HUES64 (cell line): ENCODE results near the gene ATP5F1B.
A peak's percentile ranks its signal among the peaks of the same experiment; 100 is the strongest.

Experiments used
- H3K27ac ChIP-seq: 2 replicates; pipeline ENCODE4 v1.7.0; 2013; ENCODE audit warnings: low read depth, low read length, inconsistent platforms
- H3K27me3 ChIP-seq: 2 replicates; pipeline ENCODE4 v1.6.1; 2013; ENCODE audit warnings: mild to moderate bottlenecking, low read length; ENCODE audit not compliant: insufficient read depth
- H3K36me3 ChIP-seq: 2 replicates; pipeline ENCODE4 v1.6.1; 2013; ENCODE audit warnings: mild to moderate bottlenecking, low read length; ENCODE audit not compliant: insufficient read depth
- H3K4me1 ChIP-seq: 2 replicates; pipeline ENCODE4 v1.6.1; 2013; ENCODE audit warnings: mild to moderate bottlenecking, low read length, moderate library complexity; ENCODE audit not compliant: insufficient read depth
- H3K4me3 ChIP-seq: 2 replicates; pipeline ENCODE4 v1.5.1; 2013; ENCODE audit warnings: mild to moderate bottlenecking, low read length, moderate library complexity
- H3K9ac ChIP-seq: 2 replicates; pipeline ENCODE4 v1.6.1; 2013; ENCODE audit warnings: mild to moderate bottlenecking, low read depth, low read length
- H3K9me3 ChIP-seq: 2 replicates; pipeline ENCODE4 v1.6.1; 2013; ENCODE audit warnings: low read depth, low read length; ENCODE audit not compliant: insufficient read depth
- WGBS: fragments of 150-250, 120-280 bp; methylation state at CpG from one replicate; pipeline ENCODE4 v1.1.7; 2013; ENCODE audit warnings: missing lambda C conversion rate; 5-methylcytosine and 5-hydroxymethylcytosine counted together

ATP5F1B gene

DNA sequence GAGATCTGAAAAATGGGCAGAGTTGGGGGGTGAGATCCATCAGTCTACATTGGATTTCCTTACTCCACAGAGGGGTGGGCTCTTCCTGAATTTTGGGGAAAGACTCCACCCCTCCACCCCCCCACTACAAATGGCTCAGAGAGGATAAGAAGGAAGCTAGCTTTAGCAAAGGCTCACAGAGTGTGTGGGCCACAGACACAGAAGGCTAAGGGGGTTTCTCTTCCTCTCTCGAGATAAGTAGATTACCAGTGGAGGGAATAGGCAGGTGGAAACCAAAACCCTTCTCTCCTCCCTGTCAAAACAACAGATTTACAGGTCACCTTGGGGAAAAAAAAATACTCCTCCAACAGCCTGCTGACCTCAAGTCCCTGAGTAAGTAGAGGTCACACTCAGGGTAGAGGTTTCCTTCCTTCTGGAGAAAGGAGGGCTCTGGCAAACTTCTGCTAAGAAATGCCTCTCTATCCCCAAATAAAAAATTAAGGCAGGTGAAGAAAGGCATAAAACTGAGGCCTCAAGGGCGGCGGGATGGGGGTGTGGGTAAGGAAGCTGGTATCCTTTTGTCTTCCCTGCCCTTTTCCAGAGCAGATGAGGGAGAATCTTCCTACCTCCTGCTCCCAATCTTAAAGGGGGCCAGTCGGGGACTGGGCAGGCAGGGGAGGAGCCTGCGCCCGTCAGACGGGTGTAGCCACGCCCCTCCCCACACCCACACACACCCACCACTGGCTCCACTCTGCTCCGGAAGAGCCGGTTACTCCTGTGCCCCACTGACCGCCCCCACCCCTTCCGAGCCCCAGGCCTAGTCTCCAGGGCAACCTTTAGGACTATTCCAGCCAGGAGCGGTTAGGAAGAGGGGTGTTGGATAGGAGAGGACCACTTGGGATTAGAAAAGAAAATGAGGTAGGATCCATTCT, 13.7 kb downstream of the ATP5F1B start:
- Histone ChIP-seq H3K4me3 (peak overlapping the region; percentile 40), H3K9ac (no peak overlapping the region), H3K4me1 (peaks cover 41% of the 10 kb centered on the region), H3K27me3 (no peaks in the 10 kb centered on the region), H3K36me3 (peaks cover 1% of the 10 kb centered on the region; the same call in 1 of the 2 replicates), H3K9me3 (no peaks in the 10 kb centered on the region), H3K27ac (peak overlapping the region; percentile 39; the same call in 1 of the 2 replicates)
- 0% methylated on average over 10 of the region's 13 CpGs for WGBS

DNA sequence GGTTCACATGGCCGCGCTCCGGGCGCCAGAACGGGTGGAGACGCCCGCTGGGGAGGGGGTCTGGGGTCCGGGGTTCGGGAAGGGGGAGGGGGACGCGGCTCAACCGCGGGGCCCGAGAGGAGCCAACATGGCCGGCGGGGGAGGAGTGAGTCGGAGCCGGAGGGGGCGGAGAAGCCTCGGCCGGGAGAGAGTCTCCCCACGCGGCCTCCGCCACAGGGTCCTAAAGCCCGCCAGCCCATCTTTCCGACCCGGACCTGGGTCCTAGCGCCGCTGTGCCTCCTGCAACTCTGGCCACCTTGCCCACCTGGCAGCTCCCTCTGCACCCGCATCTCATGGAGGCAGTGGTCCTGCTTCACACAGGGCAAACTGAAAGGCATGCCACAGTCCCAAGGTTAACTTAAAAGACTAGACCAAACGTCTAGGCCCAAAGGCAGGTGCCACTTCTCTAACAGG, 15.6 kb downstream of the ATP5F1B start, which contains the start of gene BAZ2A:
TSS of gene BAZ2A (minus strand) at position 147 of the 453 bp plus-strand sequence. CDS start 12,796 bp downstream, outside the sequence.
- WGBS: under 1% methylated on average over 31 of the region's 31 CpGs

DNA sequence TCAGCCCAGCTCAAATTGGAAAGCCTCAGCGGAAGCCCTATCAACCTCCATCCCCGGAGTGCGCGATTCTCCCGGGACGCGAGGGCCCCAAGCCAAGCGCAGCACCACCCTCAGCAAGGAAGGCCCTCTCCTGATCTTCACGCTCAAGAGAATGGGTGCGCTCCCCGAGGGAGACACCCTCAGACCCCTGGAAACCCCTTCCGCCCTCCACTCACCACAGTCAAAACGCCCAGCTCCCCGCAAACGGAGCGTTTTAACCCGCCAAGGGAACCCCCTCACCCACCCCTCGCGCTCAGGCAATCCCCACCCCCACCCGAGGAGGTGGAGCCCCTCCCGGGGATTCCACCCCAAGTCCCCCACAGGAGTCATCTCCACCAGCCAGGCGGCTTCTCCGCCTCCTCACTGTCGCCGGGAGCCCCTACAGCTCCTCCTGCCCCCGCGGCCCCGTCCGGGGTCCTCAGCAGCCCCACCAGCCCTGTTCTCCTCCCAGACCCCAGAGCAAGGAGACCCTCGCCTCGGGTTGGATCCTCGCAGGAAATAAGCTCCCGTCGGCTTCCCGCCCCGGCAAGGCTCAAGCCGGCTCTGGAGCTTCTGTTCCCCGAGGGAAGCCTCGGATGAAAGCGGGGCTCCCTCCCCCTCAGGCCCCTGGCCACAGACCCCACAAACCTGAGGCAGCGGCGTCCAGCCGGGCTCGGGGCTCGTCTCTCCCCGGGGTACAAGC, 16.2 kb downstream of the ATP5F1B start:
- H3K9me3 ChIP-seq: no peaks in the 10 kb centered on the region
- peaks cover 14% of the 10 kb centered on the region for H3K36me3 ChIP-seq
- peak overlapping the region; percentile 76 for H3K27ac ChIP-seq
- H3K9ac ChIP-seq: peak overlapping the region; percentile 80
- peaks cover 34% of the 10 kb centered on the region for H3K4me1 ChIP-seq
- under 1% methylated on average over 46 of the region's 46 CpGs for WGBS
- no peaks in the 10 kb centered on the region for H3K27me3 ChIP-seq
- peak overlapping the region; percentile 90 for H3K4me3 ChIP-seq

More for the DNA sequence above, 15.6 kb downstream of the ATP5F1B start, which contains the start of gene BAZ2A:
- Histone ChIP-seq H3K27me3 (no peaks in the 10 kb centered on the region), H3K27ac (peak within 1 kb of the TSS; percentile 76), H3K36me3 (peaks cover 14% of the 10 kb centered on the region), H3K9ac (peak within 1 kb of the TSS; percentile 80), H3K4me3 (peak within 1 kb of the TSS; percentile 90), H3K9me3 (no peaks in the 10 kb centered on the region), H3K4me1 (peaks cover 34% of the 10 kb centered on the region)

DNA sequence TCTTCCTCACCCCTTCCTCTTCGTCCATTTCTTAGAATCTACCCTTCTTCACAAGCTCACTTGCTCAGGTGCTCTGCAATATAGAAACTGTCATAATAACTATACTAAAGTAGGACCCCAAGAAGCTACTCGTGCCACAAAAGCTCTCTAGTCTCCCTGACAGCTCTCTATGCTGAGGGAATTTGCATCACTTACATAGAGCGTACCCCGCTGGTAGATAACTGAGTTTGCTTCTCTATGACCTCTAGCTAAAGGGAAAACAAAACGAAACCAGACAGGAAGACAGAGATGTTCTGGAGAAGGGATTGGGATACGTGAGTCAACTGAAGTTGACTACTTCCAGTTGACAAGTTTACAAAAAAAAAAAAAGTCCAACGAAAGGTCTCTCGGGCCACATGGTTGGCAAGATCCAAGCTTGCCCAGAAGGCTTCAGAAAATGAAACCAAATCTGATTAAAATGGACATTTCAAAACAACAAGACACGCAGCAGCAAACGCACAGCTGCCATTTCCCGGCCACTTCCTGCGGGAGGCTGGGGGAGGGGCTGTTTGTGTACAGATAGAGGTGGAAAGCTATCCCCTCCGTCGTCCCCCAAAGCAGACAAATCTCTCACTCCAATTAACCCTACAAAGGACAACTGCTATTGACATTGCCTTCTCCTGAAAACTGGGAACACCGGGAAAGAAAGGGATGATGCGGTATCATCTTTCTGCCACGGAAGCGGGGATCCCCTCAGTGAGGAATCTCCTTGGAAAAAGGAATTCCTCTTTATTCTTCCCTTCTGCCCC, 16.9 kb downstream of the ATP5F1B start:
- peak overlapping the region; percentile 90 for H3K4me3 ChIP-seq
- WGBS: 3% methylated on average over 14 of the region's 18 CpGs
- no peaks in the 10 kb centered on the region for H3K9me3 ChIP-seq
- peaks cover 34% of the 10 kb centered on the region for H3K4me1 ChIP-seq
- peak overlapping the region; percentile 76; the same call in 1 of the 2 replicates for H3K27ac ChIP-seq
- H3K36me3 ChIP-seq: peaks cover 14% of the 10 kb centered on the region
- no peaks in the 10 kb centered on the region for H3K27me3 ChIP-seq
- H3K9ac ChIP-seq: peak overlapping the region; percentile 80

DNA sequence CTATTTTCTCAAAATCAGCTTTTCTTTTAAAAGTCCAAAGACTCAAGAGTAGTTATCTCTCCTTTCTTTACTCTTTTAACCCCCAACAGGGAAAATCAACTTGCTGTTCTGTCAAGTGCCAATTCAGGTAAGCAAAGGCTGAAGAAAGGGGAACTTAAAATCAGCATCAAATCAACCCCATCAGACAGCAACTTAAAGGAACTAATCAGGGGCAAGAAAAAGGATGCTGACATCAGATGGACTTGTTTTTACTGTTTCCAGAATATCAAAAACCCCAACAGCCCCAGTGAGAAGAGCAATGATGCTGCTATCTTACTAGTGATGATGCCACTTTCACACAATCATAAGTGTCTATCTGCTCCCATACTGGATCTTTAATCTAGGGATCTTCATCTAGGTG, 19.1 kb downstream of the ATP5F1B start:
- Histone ChIP-seq H3K36me3 (peaks cover 20% of the 10 kb centered on the region), H3K4me3 (no peak overlapping the region), H3K9ac (no peak overlapping the region), H3K4me1 (peaks cover 15% of the 10 kb centered on the region), H3K27ac (no peak overlapping the region), H3K9me3 (no peaks in the 10 kb centered on the region), H3K27me3 (no peaks in the 10 kb centered on the region)

DNA sequence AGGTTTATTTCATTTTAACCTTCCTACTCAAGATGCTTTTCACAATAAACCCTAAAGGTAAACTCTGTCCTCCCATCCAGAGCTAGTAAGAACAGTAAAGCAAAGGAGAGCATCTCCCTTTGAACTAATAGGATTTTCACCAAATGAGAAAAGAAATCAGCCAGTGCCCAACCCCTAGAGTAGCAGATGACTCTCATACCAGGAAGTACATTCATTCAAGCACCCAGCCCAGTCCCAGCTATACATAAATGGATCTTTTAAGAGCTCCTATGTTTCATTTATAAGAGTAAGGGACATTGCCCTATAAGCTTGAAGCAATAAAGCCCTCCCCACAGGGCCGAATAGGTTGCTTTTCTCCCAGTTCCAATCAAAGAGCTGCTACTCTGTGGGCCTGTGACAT, 23.2 kb downstream of the ATP5F1B start:
- WGBS: 94% methylated on average over 1 of the region's 1 CpG
- Histone ChIP-seq H3K36me3 (peaks cover 43% of the 10 kb centered on the region), H3K4me1 (no peaks in the 10 kb centered on the region)

DNA sequence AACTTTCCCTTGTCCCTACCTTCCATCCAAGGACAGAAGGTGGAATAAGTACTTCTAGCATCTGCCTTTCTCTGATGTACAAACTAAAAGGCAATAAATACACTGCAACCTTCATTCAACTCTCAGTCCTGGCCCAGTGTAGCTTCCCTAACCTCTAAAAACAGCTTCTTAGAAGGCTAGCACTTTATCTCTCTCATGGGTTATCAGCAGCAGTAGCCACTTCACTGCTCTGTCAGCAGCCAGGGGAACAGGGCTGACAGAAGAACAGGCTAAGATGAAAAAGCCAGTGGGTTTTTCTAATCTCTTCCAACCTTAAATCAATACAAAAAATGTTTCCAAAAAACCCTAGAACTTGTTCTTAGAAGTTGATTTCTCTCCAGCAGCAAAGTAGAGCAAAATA, 28.9 kb downstream of the ATP5F1B start:
- Histone ChIP-seq H3K4me3 (no peak overlapping the region), H3K27me3 (no peaks in the 10 kb centered on the region), H3K9me3 (no peaks in the 10 kb centered on the region), H3K9ac (no peak overlapping the region), H3K27ac (no peak overlapping the region), H3K4me1 (no peaks in the 10 kb centered on the region), H3K36me3 (peaks cover 79% of the 10 kb centered on the region)

More for the DNA sequence above, 23.2 kb downstream of the ATP5F1B start:
- H3K27me3 ChIP-seq: no peaks in the 10 kb centered on the region
- H3K9me3 ChIP-seq: no peaks in the 10 kb centered on the region
- H3K27ac ChIP-seq: no peak overlapping the region
- H3K9ac ChIP-seq: no peak overlapping the region
- H3K4me3 ChIP-seq: no peak overlapping the region

DNA sequence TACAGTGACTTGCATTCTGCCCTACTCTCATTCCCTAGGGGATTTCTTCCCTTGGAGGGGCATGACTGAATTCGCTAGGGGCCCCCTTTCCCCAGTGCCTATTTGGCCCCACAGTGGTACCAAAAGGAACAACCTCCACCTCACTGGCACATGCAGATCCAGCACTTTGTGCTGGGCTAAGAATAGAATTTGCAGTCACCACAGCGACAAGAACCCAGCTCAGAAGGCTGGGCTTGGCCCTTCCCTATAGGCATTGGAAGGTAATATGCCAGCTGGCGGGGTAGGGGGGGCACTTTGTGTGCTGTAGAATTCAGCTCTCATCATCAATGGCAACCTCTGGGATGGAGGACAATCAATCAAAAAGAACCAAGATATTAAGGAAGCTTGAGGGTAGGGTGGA, 29.5 kb downstream of the ATP5F1B start:
- 90% methylated on average over 3 of the region's 3 CpGs for WGBS
- no peaks in the 10 kb centered on the region for H3K9me3 ChIP-seq
- no peak overlapping the region for H3K9ac ChIP-seq
- peaks cover 83% of the 10 kb centered on the region for H3K36me3 ChIP-seq
- H3K27ac ChIP-seq: no peak overlapping the region
- H3K4me3 ChIP-seq: no peak overlapping the region
- H3K27me3 ChIP-seq: no peaks in the 10 kb centered on the region
- no peaks in the 10 kb centered on the region for H3K4me1 ChIP-seq

DNA sequence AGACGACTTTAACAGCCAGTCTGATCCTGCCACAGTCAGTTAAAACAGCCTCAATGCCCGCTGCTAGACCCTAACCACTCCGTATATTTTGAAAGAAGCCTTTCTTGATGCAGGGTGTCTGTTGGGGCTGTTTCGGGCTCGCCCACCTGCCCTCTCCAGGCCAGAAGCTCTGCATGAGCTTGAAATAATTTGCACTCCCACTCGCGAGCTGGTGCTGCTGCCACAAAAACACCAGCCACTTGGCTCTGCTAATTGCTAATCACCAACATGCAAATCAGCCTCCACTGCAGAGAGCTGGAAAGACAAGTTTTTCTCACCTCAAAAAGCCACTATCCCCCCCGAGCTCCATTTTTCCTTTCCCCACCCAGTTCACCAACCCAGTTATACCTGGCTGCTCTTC, 31.2 kb downstream of the ATP5F1B start:
- WGBS: 94% methylated on average over 8 of the region's 8 CpGs

DNA sequence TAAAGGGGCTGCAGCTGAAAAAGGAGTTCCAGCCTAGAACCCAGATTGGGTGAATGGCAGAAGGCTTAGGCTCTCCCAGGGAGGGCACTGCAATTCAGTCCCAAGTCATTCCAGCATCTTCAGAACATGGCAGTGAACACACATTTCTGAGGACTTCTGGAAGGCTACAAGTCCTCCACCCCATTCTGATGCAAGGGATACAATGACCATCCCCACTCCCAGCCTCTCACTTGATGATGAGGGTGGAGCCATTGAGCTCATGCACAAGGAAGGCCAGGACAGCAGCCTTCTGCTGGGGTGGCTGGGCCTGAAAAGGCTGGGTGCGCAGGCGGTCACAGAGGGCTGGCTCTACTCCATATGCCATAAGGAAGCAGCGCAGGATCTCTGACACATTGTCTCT, 41.4 kb downstream of the ATP5F1B start:
- no peaks in the 10 kb centered on the region for H3K27me3 ChIP-seq
- H3K4me3 ChIP-seq: no peak overlapping the region
- H3K9ac ChIP-seq: no peak overlapping the region
- 93% methylated on average over 3 of the region's 3 CpGs for WGBS
- H3K4me1 ChIP-seq: no peaks in the 10 kb centered on the region
- no peak overlapping the region for H3K27ac ChIP-seq
- H3K9me3 ChIP-seq: no peaks in the 10 kb centered on the region
- peaks cover 93% of the 10 kb centered on the region for H3K36me3 ChIP-seq

More for the DNA sequence above, 31.2 kb downstream of the ATP5F1B start:
- H3K9me3 ChIP-seq: no peaks in the 10 kb centered on the region
- H3K36me3 ChIP-seq: peaks cover 86% of the 10 kb centered on the region
- H3K4me3 ChIP-seq: no peak overlapping the region
- no peak overlapping the region for H3K27ac ChIP-seq
- H3K27me3 ChIP-seq: no peaks in the 10 kb centered on the region
- no peak overlapping the region for H3K9ac ChIP-seq
- H3K4me1 ChIP-seq: no peaks in the 10 kb centered on the region
